Adrenal gland (tissue), 5 donors: Measurements from ENCODE around the gene NMT1.

Experiments
- POLR2A ChIP-seq, 2 donors: fragments of 450-650 bp; IDR thresholded peaks; one replicate each; pipeline ENCODE4 v1.6.1; 2017; ENCODE audit warnings: antibody characterized with exemption in 2 of 2, mild to moderate bottlenecking in 2 of 2, moderate library complexity in 1 of 2
- TF ChIP-seq, protein P1 (sequence below), 6 experiments: fragments of 450-650 bp in 4 of 6; fragments of 200-600 bp in 2 of 6; sonication (generic) in 1 of 6; IDR thresholded peaks; 1 replicate in 5 of 6; 2 replicates in 1 of 6; pipeline versions ENCODE4 v1.5.1 to v1.8.0; 2016 to 2021; ENCODE audit warnings: antibody characterized with exemption in 6 of 6, mild to moderate bottlenecking in 2 of 6, moderate library complexity in 1 of 6
- donor health status: DM: no; HTN: no; CAD: no.

DNA sequence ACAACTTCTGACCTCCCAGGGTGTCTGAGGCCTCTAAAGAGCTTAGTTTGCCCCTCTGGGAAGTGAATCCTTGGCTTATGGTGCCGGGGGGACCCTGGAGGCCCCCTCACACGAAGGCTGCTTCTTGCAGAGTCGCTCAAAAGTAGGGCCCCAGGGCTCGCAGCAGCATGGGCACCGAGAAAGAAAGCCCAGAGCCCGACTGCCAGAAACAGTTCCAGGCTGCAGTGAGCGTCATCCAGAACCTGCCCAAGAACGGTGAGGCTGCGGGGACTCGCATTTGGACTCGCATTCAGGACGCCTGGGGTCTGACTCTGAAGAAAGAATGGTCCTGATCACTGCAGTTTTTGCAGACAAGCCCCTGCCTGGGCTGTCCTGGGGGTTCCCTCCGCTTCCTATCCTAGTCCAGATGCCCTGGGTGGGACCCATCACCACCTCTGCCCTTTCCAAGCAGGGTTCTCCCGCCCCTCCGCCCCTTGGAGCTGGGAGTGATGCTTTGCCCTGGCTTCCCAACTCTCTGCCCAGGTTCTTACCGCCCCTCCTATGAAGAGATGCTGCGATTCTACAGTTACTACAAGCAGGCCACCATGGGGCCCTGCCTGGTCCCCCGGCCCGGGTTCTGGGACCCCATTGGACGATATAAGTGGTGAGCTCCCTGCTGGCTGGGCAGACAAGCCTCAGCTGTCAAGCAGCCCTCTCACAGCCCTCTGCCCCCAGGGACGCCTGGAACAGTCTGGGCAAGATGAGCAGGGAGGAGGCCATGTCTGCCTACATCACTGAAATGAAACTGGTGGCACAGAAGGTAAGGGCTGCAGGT lies 75.1 kb downstream of the NMT1 start:
- TF ChIP-seq, protein P1, sequence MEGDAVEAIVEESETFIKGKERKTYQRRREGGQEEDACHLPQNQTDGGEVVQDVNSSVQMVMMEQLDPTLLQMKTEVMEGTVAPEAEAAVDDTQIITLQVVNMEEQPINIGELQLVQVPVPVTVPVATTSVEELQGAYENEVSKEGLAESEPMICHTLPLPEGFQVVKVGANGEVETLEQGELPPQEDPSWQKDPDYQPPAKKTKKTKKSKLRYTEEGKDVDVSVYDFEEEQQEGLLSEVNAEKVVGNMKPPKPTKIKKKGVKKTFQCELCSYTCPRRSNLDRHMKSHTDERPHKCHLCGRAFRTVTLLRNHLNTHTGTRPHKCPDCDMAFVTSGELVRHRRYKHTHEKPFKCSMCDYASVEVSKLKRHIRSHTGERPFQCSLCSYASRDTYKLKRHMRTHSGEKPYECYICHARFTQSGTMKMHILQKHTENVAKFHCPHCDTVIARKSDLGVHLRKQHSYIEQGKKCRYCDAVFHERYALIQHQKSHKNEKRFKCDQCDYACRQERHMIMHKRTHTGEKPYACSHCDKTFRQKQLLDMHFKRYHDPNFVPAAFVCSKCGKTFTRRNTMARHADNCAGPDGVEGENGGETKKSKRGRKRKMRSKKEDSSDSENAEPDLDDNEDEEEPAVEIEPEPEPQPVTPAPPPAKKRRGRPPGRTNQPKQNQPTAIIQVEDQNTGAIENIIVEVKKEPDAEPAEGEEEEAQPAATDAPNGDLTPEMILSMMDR (IDR thresholded peaks at IDR 0.05), result no peak
- no peak for TF ChIP-seq POLR2A (IDR thresholded peaks at IDR 0.05)
